Stomach (tissue), 9 donors: Measurements from ENCODE around the gene MPST. TPM values are rescaled to one million over a fixed set of nuclear protein-coding genes. Genes with fewer than 3 reads are reported as not detected.

Experiments
- DNase-seq, 2 donors: peaks; one replicate each; pipeline versions ENCODE4 v3.0.0 to v3.0.0-alpha.2; 2013 to 2019
- H3K27ac ChIP-seq, 5 donors: fragments of 200-600 bp in 4 of 5; sonication (generic) in 4 of 5; one replicate each; pipeline ENCODE4 v1.5.1; 2013 to 2019; ENCODE audit warnings: mild to moderate bottlenecking in 1 of 5, moderate library complexity in 1 of 5
- H3K27me3 ChIP-seq, 3 donors: fragments of 200-600 bp; sonication (generic); one replicate each; pipeline ENCODE4 v1.5.1; 2017 to 2019; ENCODE audit warnings: mixed run types in 1 of 3
- H3K36me3 ChIP-seq, 4 donors: fragments of 200-600 bp; sonication (generic); 1 replicate in 3 of 4; 2 replicates in 1 of 4; pipeline ENCODE4 v1.5.1; 2016 to 2019
- H3K4me1 ChIP-seq, 4 donors: fragments of 200-600 bp; sonication (generic); one replicate each; pipeline ENCODE4 v1.5.1; 2016 to 2019
- H3K4me3 ChIP-seq, 4 donors: fragments of 200-600 bp; sonication (generic) in 3 of 4; one replicate each; pipeline ENCODE4 v1.5.1; 2016 to 2019; ENCODE audit warnings: mild to moderate bottlenecking in 1 of 4
- H3K9me3 ChIP-seq, 4 donors: fragments of 200-600 bp; sonication (generic); one replicate each; pipeline ENCODE4 v1.5.1; 2016 to 2019
- EP300 ChIP-seq: sonication (generic); formaldehyde crosslinking; IDR thresholded peaks from one replicate; pipeline ENCODE4 v1.6.1; 2017; ENCODE audit warnings: antibody characterized with exemption
- POLR2A ChIP-seq, 4 donors: fragments of 450-650 bp; IDR thresholded peaks; one replicate each; pipeline ENCODE4 v1.6.1; 2016; ENCODE audit warnings: antibody characterized with exemption in 4 of 4, control low read depth in 2 of 4, mild to moderate bottlenecking in 1 of 4, moderate library complexity in 1 of 4
- POLR2AphosphoS5 ChIP-seq, 3 donors: sonication (generic); formaldehyde crosslinking; IDR thresholded peaks; one replicate each; pipeline ENCODE4 v1.6.1; 2016; ENCODE audit warnings: antibody characterized with exemption in 3 of 3
- WGBS, 5 donors: extraction: QIAGEN DNeasy Blood & Tissue Kit in 3 of 5; methylation state at CpG; one replicate each; pipeline versions ENCODE4 v1.1.5 to v1.1.7; 2013 to 2018; 5-methylcytosine and 5-hydroxymethylcytosine counted together
- intact Hi-C: fragments of 100-400 bp; cut with DNase I; formaldehyde crosslinking; loops from one replicate; pipeline ENCODE4 v1.15.1; 2023; ENCODE audit warnings: low total_unique reads
- polyA plus RNA-seq, 3 donors: library from polyadenylated mRNA; stranded (reverse); fragments of 200-250 nt; gene quantifications; one replicate each; pipeline ENCODE4 v1.2.3, GENCODE V29; 2013
- total RNA-seq, 5 donors: library from RNA; depleted of rRNA; stranded (reverse); fragments of >200 nt; gene quantifications; one replicate each; pipeline versions ENCODE4 v1.1.0 to v1.2.3, GENCODE V29; 2014 to 2016
- TF ChIP-seq, protein P1 (sequence below), 7 experiments: fragments of 450-650 bp in 4 of 7; fragments of 200-600 bp in 3 of 7; sonication (generic) in 3 of 7; IDR thresholded peaks; one replicate each; pipeline ENCODE4 v1.5.1; 2016 to 2019; ENCODE audit warnings: antibody characterized with exemption in 7 of 7, control low read depth in 2 of 7, mild to moderate bottlenecking in 1 of 7
- donor health status: healthy with polysubstance abuse.
- donor health status: Bipolar disorder and iron deficiency.
- donor health status: healthy.

MPST gene
- total and polyA plus RNA-seq, 8 donors: 48.3 to 1,943 (median 154) TPM

GRCh38 chr22:37043828-37044538, 24.4 kb downstream of the MPST start:
- H3K27ac ChIP-seq: peak overlapping the region in 2 of 5 donors; percentile 43 to 69
- intact Hi-C loops: no loop called here
- no peaks in the 10 kb centered on the region for H3K36me3 ChIP-seq
- peaks cover 0 to 21% (median 14%) of the 10 kb centered on the region in 4 donors for H3K4me1 ChIP-seq
- no peak for TF ChIP-seq EP300
- TF ChIP-seq POLR2AphosphoS5 (IDR thresholded peaks at IDR 0.05): peak in 1 of 3 donors; percentile 40
- TF ChIP-seq, protein P1, sequence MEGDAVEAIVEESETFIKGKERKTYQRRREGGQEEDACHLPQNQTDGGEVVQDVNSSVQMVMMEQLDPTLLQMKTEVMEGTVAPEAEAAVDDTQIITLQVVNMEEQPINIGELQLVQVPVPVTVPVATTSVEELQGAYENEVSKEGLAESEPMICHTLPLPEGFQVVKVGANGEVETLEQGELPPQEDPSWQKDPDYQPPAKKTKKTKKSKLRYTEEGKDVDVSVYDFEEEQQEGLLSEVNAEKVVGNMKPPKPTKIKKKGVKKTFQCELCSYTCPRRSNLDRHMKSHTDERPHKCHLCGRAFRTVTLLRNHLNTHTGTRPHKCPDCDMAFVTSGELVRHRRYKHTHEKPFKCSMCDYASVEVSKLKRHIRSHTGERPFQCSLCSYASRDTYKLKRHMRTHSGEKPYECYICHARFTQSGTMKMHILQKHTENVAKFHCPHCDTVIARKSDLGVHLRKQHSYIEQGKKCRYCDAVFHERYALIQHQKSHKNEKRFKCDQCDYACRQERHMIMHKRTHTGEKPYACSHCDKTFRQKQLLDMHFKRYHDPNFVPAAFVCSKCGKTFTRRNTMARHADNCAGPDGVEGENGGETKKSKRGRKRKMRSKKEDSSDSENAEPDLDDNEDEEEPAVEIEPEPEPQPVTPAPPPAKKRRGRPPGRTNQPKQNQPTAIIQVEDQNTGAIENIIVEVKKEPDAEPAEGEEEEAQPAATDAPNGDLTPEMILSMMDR (IDR thresholded peaks at IDR 0.05): peak in 5 of 7 experiments; percentile 54 to 89 (median 75)
- no peak overlapping the region for H3K4me3 ChIP-seq
- peak; percentile 88 to 90 for DNase-seq
- H3K9me3 ChIP-seq: no peaks in the 10 kb centered on the region
- H3K27me3 ChIP-seq: peaks cover 0 to 7% (median 0%) of the 10 kb centered on the region in 3 donors
- WGBS, 5 donors: 24 to 33% (median 27%) methylated on average over 15 to 17 of the region's 17 CpGs

- intact Hi-C loops: no loop called here
- H3K9me3 ChIP-seq: no peaks in the 10 kb centered on the region
- 67 to 75% (median 71%) methylated on average over 9 of the region's 9 CpGs for WGBS, 5 donors
- H3K4me3 ChIP-seq: no peak overlapping the region
- H3K27ac ChIP-seq: no peak overlapping the region
- H3K36me3 ChIP-seq: no peaks in the 10 kb centered on the region
- DNase-seq: no peak
- peaks cover 0 to 21% (median 14%) of the 10 kb centered on the region in 4 donors for H3K4me1 ChIP-seq
- H3K27me3 ChIP-seq: peaks cover 0 to 7% (median 0%) of the 10 kb centered on the region in 3 donors
- no peak for TF ChIP-seq POLR2AphosphoS5 (IDR thresholded peaks at IDR 0.05)
- TF ChIP-seq POLR2A (IDR thresholded peaks at IDR 0.05): no peak
- TF ChIP-seq, protein P1 (IDR thresholded peaks at IDR 0.05): no peak
- no peak for TF ChIP-seq EP300
Observed at GRCh38 chr22:37044634-37045625, 25.4 kb downstream of the MPST start.

- DNase-seq: no peak
- H3K27me3 ChIP-seq: peaks cover 0 to 7% (median 0%) of the 10 kb centered on the region in 3 donors
- H3K27ac ChIP-seq: no peak overlapping the region
- H3K9me3 ChIP-seq: no peaks in the 10 kb centered on the region
- H3K36me3 ChIP-seq: no peaks in the 10 kb centered on the region
- H3K4me1 ChIP-seq: peaks cover under 1 to 25% (median 13%) of the 10 kb centered on the region in 4 donors
- 40 to 54% (median 45%) methylated on average over 4 of the region's 4 CpGs for WGBS, 5 donors
- intact Hi-C loops: no loop called here
- no peak for TF ChIP-seq EP300
- TF ChIP-seq, protein P1 (IDR thresholded peaks at IDR 0.05): peak in 2 of 7 experiments; percentile 16 to 26
- no peak overlapping the region for H3K4me3 ChIP-seq
Observed at GRCh38 chr22:37045958-37046357, 26.4 kb downstream of the MPST start.

GRCh38 chr22:37046589-37046988, 27.0 kb downstream of the MPST start:
- intact Hi-C loops: no loop called here
- Histone ChIP-seq H3K9me3 (no peaks in the 10 kb centered on the region), H3K4me1 (peaks cover 7 to 32% (median 16%) of the 10 kb centered on the region in 4 donors), H3K27me3 (peaks cover 0 to 9% (median 0%) of the 10 kb centered on the region in 3 donors), H3K36me3 (no peaks in the 10 kb centered on the region), H3K27ac (no peak overlapping the region), H3K4me3 (no peak overlapping the region)
- WGBS, 5 donors: 84 to 92% (median 88%) methylated on average over 6 of the region's 6 CpGs
- DNase-seq: no peak
- TF ChIP-seq EP300 (no peak), POLR2AphosphoS5 (IDR thresholded peaks at IDR 0.05) (no peak), POLR2A (IDR thresholded peaks at IDR 0.05) (no peak)
- TF ChIP-seq, protein P1 (IDR thresholded peaks at IDR 0.05): no peak
